Adrenal gland (tissue), 12 donors: ENCODE measurements around the gene MSH5. TPM values are rescaled to one million over a fixed set of nuclear protein-coding genes. Genes with fewer than 3 reads are reported as not detected.

Experiments
- DNase-seq, 7 donors: peaks; one replicate each; pipeline ENCODE4 v3.0.0-alpha.2; 2019 to 2020
- H3K27ac ChIP-seq, 5 donors: fragments of 200-600 bp; sonication (generic) in 4 of 5; 1 replicate in 3 of 5; 2 replicates in 2 of 5; pipeline versions ENCODE4 v1.5.1 to v1.8.0; 2016 to 2020; ENCODE audit warnings: mild to moderate bottlenecking in 1 of 5
- H3K27me3 ChIP-seq: fragments of 200-600 bp; 2 replicates; pipeline ENCODE4 v1.8.0; 2021
- H3K36me3 ChIP-seq, 2 donors: fragments of 200-600 bp; replicated peaks in 1 of 2; 1 replicate in 1 of 2; 2 replicates in 1 of 2; pipeline versions ENCODE4 v1.5.1 to v1.8.0; 2018 to 2022
- H3K4me1 ChIP-seq, 2 donors: fragments of 200-600 bp; replicated peaks in 1 of 2; 1 replicate in 1 of 2; 2 replicates in 1 of 2; pipeline versions ENCODE4 v1.5.1 to v1.8.0; 2018 to 2021
- H3K4me3 ChIP-seq, 4 donors: fragments of 200-600 bp; sonication (generic) in 3 of 4; one replicate each; pipeline ENCODE4 v1.5.1; 2016 to 2018
- H3K9me3 ChIP-seq, 3 donors: fragments of 200-600 bp; sonication (generic) in 1 of 3; replicated peaks in 1 of 3; 1 replicate in 2 of 3; 2 replicates in 1 of 3; pipeline versions ENCODE4 v1.5.1 to v1.8.0; 2016 to 2021
- CTCF ChIP-seq, 6 experiments: fragments of 450-650 bp in 4 of 6; fragments of 200-600 bp in 2 of 6; sonication (generic) in 1 of 6; IDR thresholded peaks; 1 replicate in 5 of 6; 2 replicates in 1 of 6; pipeline versions ENCODE4 v1.5.1 to v1.8.0; 2016 to 2021; ENCODE audit warnings: antibody characterized with exemption in 6 of 6, mild to moderate bottlenecking in 2 of 6, moderate library complexity in 1 of 6
- POLR2A ChIP-seq, 2 donors: fragments of 450-650 bp; IDR thresholded peaks; one replicate each; pipeline ENCODE4 v1.6.1; 2017; ENCODE audit warnings: antibody characterized with exemption in 2 of 2, mild to moderate bottlenecking in 2 of 2, moderate library complexity in 1 of 2
- WGBS, 4 donors: extraction: QIAGEN DNeasy Blood & Tissue Kit in 2 of 4; methylation state at CpG; one replicate each; pipeline versions ENCODE4 v1.1.5 to v1.1.7; 2013 to 2017; 5-methylcytosine and 5-hydroxymethylcytosine counted together
- intact Hi-C, 2 donors: fragments of 100-400 bp; cut with DNase I; formaldehyde crosslinking; loops; one replicate each; pipeline versions ENCODE4 v1.14.1 to v1.15.0; 2022 to 2023
- polyA plus RNA-seq, 3 donors: library from polyadenylated mRNA; stranded (reverse); fragments of 200-250 nt in 2 of 3; fragments of 350-450 nt in 1 of 3; fragmentation: Illumina TruSeq in 1 of 3; extraction: RNeasy Lipid Tissue Mini Kit (QIAGEN cat#74804) in 1 of 3; gene quantifications; one replicate each; pipeline ENCODE4 v1.2.3, GENCODE V29; 2013 to 2014
- total RNA-seq, 9 donors: library from RNA; depleted of rRNA in 4 of 9; stranded (reverse); fragments of >200 nt in 4 of 9; fragments of 120-200 nt in 1 of 9; fragmentation: NEBNext Ultra II Directional in 1 of 9; extraction: Animal tissue kit (Norgen Biotek cat#: 25700) in 1 of 9; gene quantifications; one replicate each; pipeline versions ENCODE4 v1.1.0 to v1.2.4, GENCODE V29; 2013 to 2023
- donor health status: healthy with polysubstance abuse.
- donor health status: Bipolar disorder and iron deficiency.
- donor health status: DM: yes; HTN: yes; CAD: no.
- donor health status: DM: no; HTN: no; CAD: no.
- donor health status: DM: no; HTN: no; CAD: no.
- donor health status: DM: yes; HTN: yes; CAD: no.

MSH5 gene
- total and polyA plus RNA-seq, 12 donors = 3.0 to 24.5 (median 6.4) TPM

GRCh38 chr6:31778999-31779885 lies 39.4 kb downstream of the MSH5 start:
- Histone ChIP-seq H3K27ac (no peak overlapping the region), H3K27me3 (no peaks in the 10 kb centered on the region), H3K4me3 (no peak overlapping the region), H3K36me3 (peaks cover 0 to 60% of the 10 kb centered on the region in 2 donors), H3K9me3 (no peaks in the 10 kb centered on the region), H3K4me1 (peaks cover 6 to 8% of the 10 kb centered on the region in 2 donors)
- intact Hi-C loops = no loop called here
- DNase-seq = no peak
- no peak for TF ChIP-seq CTCF (IDR thresholded peaks at IDR 0.05)
- no peak for TF ChIP-seq POLR2A (IDR thresholded peaks at IDR 0.05)
- WGBS, 4 donors = 83 to 94% (median 93%) methylated on average over 3 to 43 of the region's 43 CpGs

- H3K27ac ChIP-seq = no peak overlapping the region
- H3K4me1 ChIP-seq = peaks cover 6 to 8% of the 10 kb centered on the region in 2 donors
- WGBS, 4 donors = 91 to 95% (median 94%) methylated on average over 3 to 10 of the region's 10 CpGs; no CpG with 5 or more reads in 1 of the 4 donors
- no peak overlapping the region for H3K4me3 ChIP-seq
- no peaks in the 10 kb centered on the region for H3K9me3 ChIP-seq
- no peaks in the 10 kb centered on the region for H3K27me3 ChIP-seq
- TF ChIP-seq CTCF (IDR thresholded peaks at IDR 0.05) (no peak), POLR2A (IDR thresholded peaks at IDR 0.05) (no peak)
- DNase-seq = no peak
- intact Hi-C loops = no loop called here
- peaks cover 0 to 66% of the 10 kb centered on the region in 2 donors for H3K36me3 ChIP-seq
Measured at GRCh38 chr6:31779908-31780307, 40.1 kb downstream of the MSH5 start.

GRCh38 chr6:31780507-31781243 lies 40.9 kb downstream of the MSH5 start:
- Histone ChIP-seq H3K27ac (no peak overlapping the region), H3K4me3 (no peak overlapping the region), H3K27me3 (no peaks in the 10 kb centered on the region), H3K4me1 (peaks cover 6 to 8% of the 10 kb centered on the region in 2 donors), H3K9me3 (no peaks in the 10 kb centered on the region), H3K36me3 (peaks cover 0 to 74% of the 10 kb centered on the region in 2 donors)
- intact Hi-C loops = no loop called here
- WGBS, 4 donors = 89 to 95% (median 93%) methylated on average over 4 to 20 of the region's 20 CpGs
- TF ChIP-seq CTCF (IDR thresholded peaks at IDR 0.05) = no peak
- no peak for TF ChIP-seq POLR2A (IDR thresholded peaks at IDR 0.05)
- no peak for DNase-seq
